A549 (cell line): ENCODE results near the gene SUMO3. TPM values are rescaled to one million over a fixed set of nuclear protein-coding genes. Genes with fewer than 3 reads are reported as not detected.

ENCODE experiments used
- ATAC-seq, 2 experiments: fragments of 200-7000 bp in 1 of 2; fragments of >200 bp in 1 of 2; cut with Nextera tagmentation in 1 of 2; cut with Tn5 transposase in 1 of 2; 3 replicates each; pipeline versions ENCODE4 v1.8.0 to v1.9.1; 2018 to 2020; ENCODE audit warnings: mild to moderate bottlenecking in 1 of 2, moderate library complexity in 1 of 2
- CTCF ChIA-PET: fragments of 300-600 bp; sonication (Branson Sonifier 250); formaldehyde crosslinking; extraction: SDS; loops from one replicate; lab custom pipeline; 2021; ENCODE audit warnings: antibody characterized with exemption, inconsistent platforms; lab: Yijun Ruan, JAX
- POLR2A ChIA-PET: fragments of 350-600 bp; formaldehyde crosslinking; extraction: SDS; loops from one replicate; lab custom pipeline; 2021; ENCODE audit warnings: antibody characterized with exemption, inconsistent platforms; lab: Yijun Ruan, JAX
- DNase-seq, 2 experiments: peaks; one replicate each; pipeline versions ENCODE4 v3.0.0 to v3.0.0-alpha.2; 2011 to 2016; ENCODE audit warnings: low read depth in 1 of 2, low spot score in 1 of 2
- FAIRE-seq: peaks from 2 replicates; lab custom pipeline; 2011; peaks lifted over from hg19 to GRCh38; lab: Jason Lieb, UNC
- H3K27ac ChIP-seq, 2 experiments: fragments of >200 bp; sonication (Bioruptor Twin); formaldehyde crosslinking; 3 replicates each; pipeline ENCODE4 v1.5.1; 2016 to 2017
- H3K4me1 ChIP-seq: fragments of >200 bp; sonication (Bioruptor Twin); formaldehyde crosslinking; 3 replicates; pipeline ENCODE4 v1.6.1; 2016
- H3K4me2 ChIP-seq: fragments of >200 bp; sonication (Bioruptor Twin); formaldehyde crosslinking; 3 replicates; pipeline ENCODE4 v1.6.1; 2016
- H3K4me3 ChIP-seq: fragments of >200 bp; sonication (Bioruptor Twin); formaldehyde crosslinking; 3 replicates; pipeline ENCODE4 v1.5.1; 2016
- H3K9me3 ChIP-seq: fragments of >200 bp; sonication (Bioruptor Twin); formaldehyde crosslinking; 3 replicates; pipeline ENCODE4 v1.6.1; 2016
- CBX2 ChIP-seq: fragments of 200-600 bp; sonication (generic); IDR thresholded peaks from 2 replicates; pipeline ENCODE4 v1.6.1; 2016; ENCODE audit warnings: low read depth, mild to moderate bottlenecking, borderline replicate concordance
- CEBPB ChIP-seq, 2 experiments: fragments of >200 bp in 1 of 2; sonication (Bioruptor Twin) in 1 of 2; formaldehyde crosslinking in 1 of 2; IDR thresholded peaks; 2 replicates each; pipeline ENCODE4 v1.6.1; 2012 to 2016
- EHMT2 ChIP-seq: fragments of 200-600 bp; sonication (generic); IDR thresholded peaks from 2 replicates; pipeline ENCODE4 v1.6.1; 2016; ENCODE audit warnings: antibody characterized with exemption, low read depth, mild to moderate bottlenecking, moderate library complexity
- EP300 ChIP-seq, 2 experiments: fragments of >200 bp; sonication (Bioruptor Twin); formaldehyde crosslinking; IDR thresholded peaks; 2 replicates in 1 of 2; 3 replicates in 1 of 2; pipeline ENCODE4 v1.6.1; 2016 to 2017
- FOXS1 ChIP-seq: fragments of 250-450 bp; sonication (Bioruptor Pico); IDR thresholded peaks from 2 replicates; pipeline ENCODE4 v1.5.0; 2020; ENCODE audit warnings: mild to moderate bottlenecking, moderate library complexity
- HDAC2 ChIP-seq: fragments of 200-600 bp; sonication (generic); IDR thresholded peaks from 2 replicates; pipeline ENCODE4 v1.6.1; 2016
- JUN ChIP-seq, 2 experiments: fragments of >200 bp; sonication (Bioruptor Twin); formaldehyde crosslinking; IDR thresholded peaks; 2 replicates in 1 of 2; 3 replicates in 1 of 2; pipeline ENCODE4 v1.6.1; 2016 to 2017
- MYC ChIP-seq: IDR thresholded peaks from 2 replicates; pipeline ENCODE4 v1.6.1; 2012; ENCODE audit warnings: mild to moderate bottlenecking, inconsistent platforms, low read length, improper control_type of control experiment, borderline replicate concordance
- NPAS2 ChIP-seq: fragments of 250-450 bp; sonication (Bioruptor Pico); IDR thresholded peaks from 2 replicates; pipeline ENCODE4 v1.8.0; 2022; ENCODE audit warnings: mild to moderate bottlenecking, moderate library complexity, borderline replicate concordance
- RFX5 ChIP-seq: fragments of 450-650 bp; IDR thresholded peaks from 2 replicates; pipeline ENCODE4 v1.7.1; 2014; ENCODE audit warnings: antibody characterized with exemption, mild to moderate bottlenecking, moderate library complexity
- ZFP36 ChIP-seq: fragments of 450-650 bp; IDR thresholded peaks from 2 replicates; pipeline ENCODE4 v1.6.1; 2014; ENCODE audit warnings: borderline replicate concordance; ENCODE audit not compliant: partially characterized antibody
- ZSCAN20 ChIP-seq: fragments of 250-450 bp; sonication (Bioruptor Pico); IDR thresholded peaks from 2 replicates; pipeline ENCODE4 v1.8.0; 2022; ENCODE audit warnings: mild to moderate bottlenecking, moderate library complexity
- WGBS: methylation state at CpG from one replicate; pipeline ENCODE4 v1.1.6; 2017; ENCODE audit errors: missing lambda C conversion rate; 5-methylcytosine and 5-hydroxymethylcytosine counted together
- polyA plus RNA-seq, 4 experiments: library from polyadenylated mRNA; depleted of rRNA in 3 of 4; stranded (reverse); fragments of >200 nt; fragmentation: RNase III in 1 of 4; extraction: RNeasy Plus Mini Kit Qiagen cat#74134 plus additional on column Dnase treatment in 1 of 4; gene quantifications; 2 replicates in 3 of 4; 3 replicates in 1 of 4; pipeline ENCODE4 v1.2.3, GENCODE V29; 2011 to 2017
- TF ChIP-seq, protein P1 (sequence below): fragments of 150-350 bp; IDR thresholded peaks from 2 replicates; pipeline ENCODE4 v1.6.1; 2014; ENCODE audit warnings: low read depth, mild to moderate bottlenecking, low read length
- TF ChIP-seq, protein P2 (sequence below): fragments of 200-600 bp; sonication (generic); IDR thresholded peaks from 2 replicates; pipeline ENCODE4 v1.6.1; 2016; ENCODE audit warnings: antibody characterized with exemption, mild to moderate bottlenecking, moderate library complexity
- TF ChIP-seq, protein P3 (sequence below): IDR thresholded peaks from 2 replicates; pipeline ENCODE4 v1.6.1; 2012
- TF ChIP-seq, protein P4 (sequence below): fragments of 250-450 bp; sonication (Bioruptor Pico); IDR thresholded peaks from 2 replicates; pipeline ENCODE4 v1.5.0; 2020; ENCODE audit warnings: low read depth, mild to moderate bottlenecking, moderate library complexity
- TF ChIP-seq, protein P5 (sequence below): fragments of 250-450 bp; sonication (Bioruptor Pico); IDR thresholded peaks from 2 replicates; pipeline ENCODE4 v1.5.0; 2021; ENCODE audit warnings: mild to moderate bottlenecking, moderate library complexity, borderline replicate concordance
- TF ChIP-seq, protein P6 (sequence below): IDR thresholded peaks from 2 replicates; pipeline ENCODE4 v1.6.1; 2012
- TF ChIP-seq, protein P7 (sequence below): fragments of >200 bp; sonication (Bioruptor Twin); formaldehyde crosslinking; IDR thresholded peaks from 3 replicates; pipeline ENCODE4 v1.6.1; 2016

Gene SUMO3
- polyA plus RNA-seq, 2 of the 4 experiments (the other 2 are of a cell fraction), result 78.4 to 110 TPM

DNA sequence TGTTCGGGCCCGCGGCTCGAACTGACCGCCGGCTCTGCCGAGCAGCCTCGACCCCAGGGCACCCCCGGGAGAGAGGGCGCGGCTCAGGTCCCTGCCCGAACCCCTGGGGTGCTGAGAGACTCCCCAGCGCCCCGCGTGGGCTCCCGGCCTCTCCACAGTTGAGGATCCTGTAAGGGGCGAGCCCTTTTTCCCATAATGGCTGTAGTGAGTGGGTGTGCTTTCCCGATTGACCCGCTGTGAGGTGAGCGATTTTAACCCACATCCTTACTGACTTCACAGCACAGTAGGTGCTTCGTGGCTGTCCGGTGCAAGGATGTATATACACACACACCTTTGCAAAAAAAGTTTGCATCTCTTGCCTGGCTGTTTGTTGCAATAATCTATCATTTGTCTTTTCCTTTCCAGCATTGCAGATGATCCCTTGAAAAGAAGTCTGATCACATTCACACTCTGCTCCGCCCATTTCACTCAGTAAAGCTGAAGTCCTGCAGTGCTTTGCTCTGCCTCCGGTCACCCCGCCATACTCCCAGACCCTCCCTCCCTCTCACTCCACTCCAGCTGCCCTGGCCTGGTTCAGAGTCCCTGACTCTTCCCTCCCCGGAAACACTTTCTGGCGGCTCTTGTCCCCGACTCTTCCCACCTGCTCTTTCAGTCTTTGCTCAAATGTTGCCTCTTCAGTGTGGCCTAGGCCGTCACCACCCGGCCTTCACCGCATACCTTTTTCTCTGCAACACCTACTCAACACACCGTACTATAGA lies 15.3 kb downstream of the SUMO3 start:
- DNase-seq (peak in 1 of 2 experiments; percentile 12), FAIRE-seq (no peak)
- peak overlapping the region; percentile 86 to 98 for H3K27ac ChIP-seq
- POLR2A ChIA-PET, result interaction anchor here (1.0 to 2.1 kb wide), 6 partner anchors 9 to 125 kb away, joined by 4 to 9 read pairs (median 6); partner anchors contain the start of genes PTTG1IP and SUMO3
- peaks cover 17% of the 10 kb centered on the region; the same call in 2 of the 3 replicates for H3K4me1 ChIP-seq
- peak overlapping the region; percentile 91 for H3K4me3 ChIP-seq
- TF ChIP-seq NPAS2, result no peak
- TF ChIP-seq MYC, result no peak
- TF ChIP-seq HDAC2, result no peak
- TF ChIP-seq, protein P1, sequence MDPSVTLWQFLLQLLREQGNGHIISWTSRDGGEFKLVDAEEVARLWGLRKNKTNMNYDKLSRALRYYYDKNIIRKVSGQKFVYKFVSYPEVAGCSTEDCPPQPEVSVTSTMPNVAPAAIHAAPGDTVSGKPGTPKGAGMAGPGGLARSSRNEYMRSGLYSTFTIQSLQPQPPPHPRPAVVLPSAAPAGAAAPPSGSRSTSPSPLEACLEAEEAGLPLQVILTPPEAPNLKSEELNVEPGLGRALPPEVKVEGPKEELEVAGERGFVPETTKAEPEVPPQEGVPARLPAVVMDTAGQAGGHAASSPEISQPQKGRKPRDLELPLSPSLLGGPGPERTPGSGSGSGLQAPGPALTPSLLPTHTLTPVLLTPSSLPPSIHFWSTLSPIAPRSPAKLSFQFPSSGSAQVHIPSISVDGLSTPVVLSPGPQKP, result no peak
- TF ChIP-seq EHMT2, result no peak
- TF ChIP-seq, protein P2, sequence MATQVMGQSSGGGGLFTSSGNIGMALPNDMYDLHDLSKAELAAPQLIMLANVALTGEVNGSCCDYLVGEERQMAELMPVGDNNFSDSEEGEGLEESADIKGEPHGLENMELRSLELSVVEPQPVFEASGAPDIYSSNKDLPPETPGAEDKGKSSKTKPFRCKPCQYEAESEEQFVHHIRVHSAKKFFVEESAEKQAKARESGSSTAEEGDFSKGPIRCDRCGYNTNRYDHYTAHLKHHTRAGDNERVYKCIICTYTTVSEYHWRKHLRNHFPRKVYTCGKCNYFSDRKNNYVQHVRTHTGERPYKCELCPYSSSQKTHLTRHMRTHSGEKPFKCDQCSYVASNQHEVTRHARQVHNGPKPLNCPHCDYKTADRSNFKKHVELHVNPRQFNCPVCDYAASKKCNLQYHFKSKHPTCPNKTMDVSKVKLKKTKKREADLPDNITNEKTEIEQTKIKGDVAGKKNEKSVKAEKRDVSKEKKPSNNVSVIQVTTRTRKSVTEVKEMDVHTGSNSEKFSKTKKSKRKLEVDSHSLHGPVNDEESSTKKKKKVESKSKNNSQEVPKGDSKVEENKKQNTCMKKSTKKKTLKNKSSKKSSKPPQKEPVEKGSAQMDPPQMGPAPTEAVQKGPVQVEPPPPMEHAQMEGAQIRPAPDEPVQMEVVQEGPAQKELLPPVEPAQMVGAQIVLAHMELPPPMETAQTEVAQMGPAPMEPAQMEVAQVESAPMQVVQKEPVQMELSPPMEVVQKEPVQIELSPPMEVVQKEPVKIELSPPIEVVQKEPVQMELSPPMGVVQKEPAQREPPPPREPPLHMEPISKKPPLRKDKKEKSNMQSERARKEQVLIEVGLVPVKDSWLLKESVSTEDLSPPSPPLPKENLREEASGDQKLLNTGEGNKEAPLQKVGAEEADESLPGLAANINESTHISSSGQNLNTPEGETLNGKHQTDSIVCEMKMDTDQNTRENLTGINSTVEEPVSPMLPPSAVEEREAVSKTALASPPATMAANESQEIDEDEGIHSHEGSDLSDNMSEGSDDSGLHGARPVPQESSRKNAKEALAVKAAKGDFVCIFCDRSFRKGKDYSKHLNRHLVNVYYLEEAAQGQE, result no peak
- TF ChIP-seq RFX5, result no peak
- no peak for TF ChIP-seq EP300 (IDR thresholded peaks at IDR 0.05)
- TF ChIP-seq, all 56 proteins: peak for 0
- CTCF ChIA-PET, result interaction anchor here (1.1 to 1.8 kb wide), 2 partner anchors 9 to 73 kb away, joined by 3 to 6 read pairs; no protein-coding TSS in a partner anchor
- ATAC-seq, result peak; percentile 44 to 58; a peak in 5 of 6 replicates
- Histone ChIP-seq H3K4me2 (peak overlapping the region; percentile 84), H3K9me3 (no peaks in the 10 kb centered on the region)
- WGBS, result 46% methylated on average over 18 of the region's 32 CpGs

DNA sequence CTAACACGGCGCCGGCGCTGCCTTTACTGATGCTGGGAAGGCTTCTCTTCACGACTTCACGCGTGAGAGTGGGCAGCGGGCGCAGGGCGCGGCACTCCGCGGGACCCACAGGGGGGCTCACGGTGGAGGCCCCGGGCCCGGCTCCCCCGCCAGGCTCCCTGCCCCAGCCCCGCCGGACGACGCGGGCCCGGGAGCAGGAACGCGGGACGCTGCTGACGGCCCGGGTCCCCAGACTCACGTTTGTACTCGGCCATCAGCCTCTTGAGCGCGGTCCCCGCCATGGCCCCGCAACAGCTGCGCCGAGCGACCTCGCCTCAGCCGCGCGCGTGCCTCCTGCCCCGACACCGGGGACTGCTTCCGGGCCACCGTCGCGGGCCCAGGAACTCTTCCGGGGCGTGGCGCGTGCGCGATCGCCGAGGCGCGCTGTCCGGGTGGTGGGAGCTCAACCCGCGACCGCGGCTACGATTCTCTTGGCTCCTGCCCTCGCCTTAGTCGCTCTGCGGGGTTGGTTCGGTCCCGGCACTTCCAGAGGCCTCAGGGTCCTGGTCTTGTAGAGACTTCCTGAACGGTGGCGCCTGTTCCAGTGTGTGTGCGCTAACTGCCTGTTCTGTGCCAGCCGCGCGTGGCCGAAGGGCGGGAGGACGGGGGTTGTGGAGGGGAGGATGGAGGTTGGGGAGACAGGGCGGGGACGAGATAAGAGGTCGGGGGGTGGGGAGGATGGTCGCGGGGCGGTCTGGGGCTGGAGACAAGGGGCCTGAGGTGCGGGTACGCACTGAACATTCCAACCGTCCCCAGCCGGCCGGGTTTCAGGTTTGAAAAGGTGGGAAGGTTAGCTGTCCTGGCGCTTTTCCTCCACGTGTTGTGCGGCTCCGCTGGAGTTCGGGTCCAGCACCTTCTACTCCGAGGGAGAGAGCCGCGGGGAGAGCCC lies 16.1 kb downstream of the SUMO3 start, which contains the start of gene UBE2G2:
TSS of gene UBE2G2 (minus strand) at position 353 of the 928 bp plus-strand sequence. CDS start at position 281, 72 bp downstream.
- FAIRE-seq (no peak), ATAC-seq (peak; percentile 94 to 96), DNase-seq (peak; percentile 72 to 75)
- Histone ChIP-seq H3K4me3 (peak within 1 kb of the TSS; percentile 91), H3K27ac (peak within 1 kb of the TSS; percentile 86 to 98), H3K4me1 (peaks cover 17% of the 10 kb centered on the region; the same call in 2 of the 3 replicates), H3K4me2 (peak within 1 kb of the TSS; percentile 84), H3K9me3 (no peaks in the 10 kb centered on the region)
- WGBS, result 3% methylated on average over 8 of the region's 97 CpGs
- CTCF ChIA-PET, result interaction anchor here (0.7 to 3.0 kb wide), 15 partner anchors 9 to 139 kb away, joined by 3 to 23 read pairs (median 5); partner anchors contain the start of gene SLX9
- POLR2A ChIA-PET, result interaction anchor here (0.9 to 2.1 kb wide), 8 partner anchors 8 to 133 kb away, joined by 3 to 9 read pairs (median 5); partner anchors contain the start of genes PTTG1IP and SUMO3
- TF ChIP-seq, protein P1, result no peak
- TF ChIP-seq HDAC2 (no peak), CBX2 (no peak), ZFP36 (no peak), ZSCAN20 (CRISPR knock-in tag) (no peak), CEBPB (IDR thresholded peaks at IDR 0.05) (no peak), JUN (IDR thresholded peaks at IDR 0.05) (peak in 1 of 2 experiments; percentile 81; a peak in 3 of 5 replicates), FOXS1 (CRISPR knock-in tag) (no peak)
- TF ChIP-seq, protein P3, sequence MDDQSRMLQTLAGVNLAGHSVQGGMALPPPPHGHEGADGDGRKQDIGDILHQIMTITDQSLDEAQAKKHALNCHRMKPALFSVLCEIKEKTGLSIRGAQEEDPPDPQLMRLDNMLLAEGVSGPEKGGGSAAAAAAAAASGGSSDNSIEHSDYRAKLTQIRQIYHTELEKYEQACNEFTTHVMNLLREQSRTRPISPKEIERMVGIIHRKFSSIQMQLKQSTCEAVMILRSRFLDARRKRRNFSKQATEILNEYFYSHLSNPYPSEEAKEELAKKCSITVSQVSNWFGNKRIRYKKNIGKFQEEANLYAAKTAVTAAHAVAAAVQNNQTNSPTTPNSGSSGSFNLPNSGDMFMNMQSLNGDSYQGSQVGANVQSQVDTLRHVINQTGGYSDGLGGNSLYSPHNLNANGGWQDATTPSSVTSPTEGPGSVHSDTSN, result 0 out of 2 replicates have a peak, but pooled peaks have one; percentile 37
- TF ChIP-seq, protein P4, sequence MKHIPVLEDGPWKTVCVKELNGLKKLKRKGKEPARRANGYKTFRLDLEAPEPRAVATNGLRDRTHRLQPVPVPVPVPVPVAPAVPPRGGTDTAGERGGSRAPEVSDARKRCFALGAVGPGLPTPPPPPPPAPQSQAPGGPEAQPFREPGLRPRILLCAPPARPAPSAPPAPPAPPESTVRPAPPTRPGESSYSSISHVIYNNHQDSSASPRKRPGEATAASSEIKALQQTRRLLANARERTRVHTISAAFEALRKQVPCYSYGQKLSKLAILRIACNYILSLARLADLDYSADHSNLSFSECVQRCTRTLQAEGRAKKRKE (CRISPR knock-in tag), result 0 out of 2 replicates have a peak, but pooled peaks have one; percentile 67
- TF ChIP-seq, protein P5, sequence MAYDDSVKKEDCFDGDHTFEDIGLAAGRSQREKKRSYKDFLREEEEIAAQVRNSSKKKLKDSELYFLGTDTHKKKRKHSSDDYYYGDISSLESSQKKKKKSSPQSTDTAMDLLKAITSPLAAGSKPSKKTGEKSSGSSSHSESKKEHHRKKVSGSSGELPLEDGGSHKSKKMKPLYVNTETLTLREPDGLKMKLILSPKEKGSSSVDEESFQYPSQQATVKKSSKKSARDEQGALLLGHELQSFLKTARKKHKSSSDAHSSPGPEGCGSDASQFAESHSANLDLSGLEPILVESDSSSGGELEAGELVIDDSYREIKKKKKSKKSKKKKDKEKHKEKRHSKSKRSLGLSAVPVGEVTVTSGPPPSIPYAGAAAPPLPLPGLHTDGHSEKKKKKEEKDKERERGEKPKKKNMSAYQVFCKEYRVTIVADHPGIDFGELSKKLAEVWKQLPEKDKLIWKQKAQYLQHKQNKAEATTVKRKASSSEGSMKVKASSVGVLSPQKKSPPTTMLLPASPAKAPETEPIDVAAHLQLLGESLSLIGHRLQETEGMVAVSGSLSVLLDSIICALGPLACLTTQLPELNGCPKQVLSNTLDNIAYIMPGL (CRISPR knock-in tag), result no peak
- TF ChIP-seq, protein P6, sequence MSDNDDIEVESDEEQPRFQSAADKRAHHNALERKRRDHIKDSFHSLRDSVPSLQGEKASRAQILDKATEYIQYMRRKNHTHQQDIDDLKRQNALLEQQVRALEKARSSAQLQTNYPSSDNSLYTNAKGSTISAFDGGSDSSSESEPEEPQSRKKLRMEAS, result peak; percentile 96
- TF ChIP-seq, protein P7, sequence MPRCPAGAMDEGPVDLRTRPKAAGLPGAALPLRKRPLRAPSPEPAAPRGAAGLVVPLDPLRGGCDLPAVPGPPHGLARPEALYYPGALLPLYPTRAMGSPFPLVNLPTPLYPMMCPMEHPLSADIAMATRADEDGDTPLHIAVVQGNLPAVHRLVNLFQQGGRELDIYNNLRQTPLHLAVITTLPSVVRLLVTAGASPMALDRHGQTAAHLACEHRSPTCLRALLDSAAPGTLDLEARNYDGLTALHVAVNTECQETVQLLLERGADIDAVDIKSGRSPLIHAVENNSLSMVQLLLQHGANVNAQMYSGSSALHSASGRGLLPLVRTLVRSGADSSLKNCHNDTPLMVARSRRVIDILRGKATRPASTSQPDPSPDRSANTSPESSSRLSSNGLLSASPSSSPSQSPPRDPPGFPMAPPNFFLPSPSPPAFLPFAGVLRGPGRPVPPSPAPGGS, result peak; percentile 63; the same call in 1 of the 3 replicates
